H9 (cell line): ENCODE measurements around the gene DYRK1B. TPM values are rescaled to one million over a fixed set of nuclear protein-coding genes. Genes with fewer than 3 reads are reported as not detected.
A peak's percentile ranks its signal among the peaks of the same experiment; 100 is the strongest.

Experiments used
- DNase-seq: peaks from one replicate; pipeline ENCODE4 v3.0.0-alpha.2; 2017
- H2AFZ ChIP-seq: one replicate; pipeline ENCODE4 v1.6.1; 2013; ENCODE audit warnings: mild to moderate bottlenecking, low read length, control low read depth, moderate library complexity
- H2AK5ac ChIP-seq: 2 replicates; pipeline ENCODE4 v1.6.1; 2013; ENCODE audit warnings: low read length, control low read depth, mixed read lengths; ENCODE audit not compliant: insufficient read length
- H2BK120ac ChIP-seq: one replicate; pipeline ENCODE4 v1.6.1; 2013; ENCODE audit warnings: low read depth, mild to moderate bottlenecking, low read length, control low read depth, inconsistent platforms; ENCODE audit not compliant: poor library complexity, severe bottlenecking
- H2BK12ac ChIP-seq: 2 replicates; pipeline ENCODE4 v1.6.1; 2013; ENCODE audit warnings: low read length, control low read depth, mixed read lengths, low read depth; ENCODE audit not compliant: insufficient read length
- H2BK15ac ChIP-seq: 2 replicates; pipeline ENCODE4 v1.6.1; 2013; ENCODE audit warnings: low read depth, low read length, control low read depth
- H2BK20ac ChIP-seq: one replicate; pipeline ENCODE4 v1.6.1; 2013; ENCODE audit warnings: low read depth, mild to moderate bottlenecking, low read length, control low read depth, inconsistent platforms; ENCODE audit not compliant: poor library complexity, severe bottlenecking
- H2BK5ac ChIP-seq: 2 replicates; pipeline ENCODE4 v1.6.1; 2013; ENCODE audit warnings: low read length, control low read depth, mixed read lengths; ENCODE audit not compliant: insufficient read length
- H3K14ac ChIP-seq: 2 replicates; pipeline ENCODE4 v1.6.1; 2013; ENCODE audit warnings: low read length, control low read depth; ENCODE audit not compliant: insufficient read depth
- H3K18ac ChIP-seq: 2 replicates; pipeline ENCODE4 v1.6.1; 2013; ENCODE audit warnings: low read depth, mild to moderate bottlenecking, mixed read lengths, low read length, control low read depth; ENCODE audit not compliant: insufficient read length
- H3K23ac ChIP-seq: 2 replicates; pipeline ENCODE4 v1.6.1; 2013; ENCODE audit warnings: low read length, control low read depth, mixed read lengths, low read depth; ENCODE audit not compliant: insufficient read length
- H3K23me2 ChIP-seq: 2 replicates; pipeline ENCODE4 v1.6.1; 2013; ENCODE audit warnings: low read depth, mild to moderate bottlenecking, mixed read lengths, low read length, control low read depth; ENCODE audit not compliant: insufficient read length, poor library complexity, severe bottlenecking
- H3K27ac ChIP-seq: 2 replicates; pipeline ENCODE4 v1.5.1; 2013; ENCODE audit warnings: low read length, control low read depth, mixed read lengths, low read depth; ENCODE audit not compliant: insufficient read length
- H3K27me3 ChIP-seq: 2 replicates; pipeline ENCODE4 v1.6.1; 2013; ENCODE audit warnings: low read length, control low read depth, inconsistent platforms; ENCODE audit not compliant: insufficient read depth
- H3K4ac ChIP-seq: 2 replicates; pipeline ENCODE4 v1.6.1; 2013; ENCODE audit warnings: low read depth, mild to moderate bottlenecking, control low read depth, inconsistent platforms, low read length, moderate library complexity
- H3K4me1 ChIP-seq: 2 replicates; pipeline ENCODE4 v1.6.1; 2013; ENCODE audit warnings: low read length, control low read depth, inconsistent platforms; ENCODE audit not compliant: insufficient read depth
- H3K4me2 ChIP-seq: 2 replicates; pipeline ENCODE4 v1.6.1; 2013; ENCODE audit warnings: low read length, control low read depth, mixed read lengths; ENCODE audit not compliant: insufficient read length, insufficient read depth
- H3K56ac ChIP-seq: 2 replicates; pipeline ENCODE4 v1.6.1; 2013; ENCODE audit warnings: low read depth, mild to moderate bottlenecking, mixed read lengths, low read length, control low read depth; ENCODE audit not compliant: insufficient read length
- H3K79me1 ChIP-seq: 2 replicates; pipeline ENCODE4 v1.6.1; 2013; ENCODE audit warnings: low read depth, mild to moderate bottlenecking, moderate library complexity, low read length, control low read depth, inconsistent platforms; ENCODE audit not compliant: insufficient read depth, poor library complexity, severe bottlenecking
- H3K79me2 ChIP-seq: 2 replicates; pipeline ENCODE4 v1.6.1; 2013; ENCODE audit warnings: low read length, control low read depth, inconsistent platforms; ENCODE audit not compliant: insufficient read depth
- H3K9ac ChIP-seq: 2 replicates; pipeline ENCODE4 v1.6.1; 2013; ENCODE audit warnings: low read length, control low read depth, mixed read lengths; ENCODE audit not compliant: insufficient read length; ENCODE audit errors: extremely low read depth
- H3K9me3 ChIP-seq: one replicate; pipeline ENCODE4 v1.6.1; 2013; ENCODE audit warnings: low read depth, low read length, inconsistent platforms; ENCODE audit not compliant: control insufficient read depth
- H3T11ph ChIP-seq: one replicate; pipeline ENCODE4 v1.6.1; 2013; ENCODE audit warnings: mild to moderate bottlenecking, low read length, control low read depth, inconsistent platforms
- H4K20me1 ChIP-seq: one replicate; pipeline ENCODE4 v1.6.1; 2013; ENCODE audit not compliant: control insufficient read depth, insufficient read length, insufficient read depth
- H4K5ac ChIP-seq: 2 replicates; pipeline ENCODE4 v1.6.1; 2013; ENCODE audit warnings: low read depth, mild to moderate bottlenecking, mixed read lengths, low read length, control low read depth; ENCODE audit not compliant: insufficient read length
- H4K8ac ChIP-seq: replicated peaks from 2 replicates; pipeline ENCODE4 v1.6.1; 2013; ENCODE audit warnings: low read length, control low read depth, mixed read lengths, low read depth; ENCODE audit not compliant: insufficient read length
- H4K91ac ChIP-seq: 2 replicates; pipeline ENCODE4 v1.6.1; 2013; ENCODE audit warnings: low read depth, mild to moderate bottlenecking, moderate library complexity, mixed read lengths, low read length, control low read depth; ENCODE audit not compliant: insufficient read length
- H3K27ac Mint-ChIP-seq, 3 experiments: 2 replicates in 2 of 3; 3 replicates in 1 of 3; pipeline ENCODE4 v1.8.0; 2020 to 2021; ENCODE audit warnings: mixed read lengths in 3 of 3, mild to moderate bottlenecking in 1 of 3, moderate library complexity in 1 of 3
- H3K27me3 Mint-ChIP-seq: 2 replicates; pipeline ENCODE4 v1.8.0; 2021; ENCODE audit warnings: low read depth, mild to moderate bottlenecking, moderate library complexity, mixed read lengths
- H3K36me3 Mint-ChIP-seq, 3 experiments: 2 replicates in 2 of 3; 3 replicates in 1 of 3; pipeline ENCODE4 v1.8.0; 2020 to 2021; ENCODE audit warnings: low read depth in 3 of 3, mixed read lengths in 3 of 3; ENCODE audit not compliant: insufficient read depth in 1 of 3
- H3K4me1 Mint-ChIP-seq, 2 experiments: 2 replicates each; pipeline ENCODE4 v1.8.0; 2020; ENCODE audit warnings: mixed read lengths in 2 of 2
- H3K4me3 Mint-ChIP-seq, 2 experiments: 2 replicates in 1 of 2; 3 replicates in 1 of 2; pipeline ENCODE4 v1.8.0; 2020 to 2021; ENCODE audit warnings: mild to moderate bottlenecking in 2 of 2, mixed read lengths in 2 of 2, moderate library complexity in 1 of 2
- H3K9me3 Mint-ChIP-seq, 2 experiments: 2 replicates in 1 of 2; 3 replicates in 1 of 2; pipeline ENCODE4 v1.8.0; 2020; ENCODE audit warnings: mild to moderate bottlenecking in 2 of 2, mixed read lengths in 2 of 2, moderate library complexity in 1 of 2
- CTCF ChIP-seq: fragments of 200-600 bp; sonication (generic); conservative IDR thresholded peaks from 3 replicates; pipeline ENCODE4 v1.8.0; 2021; ENCODE audit warnings: antibody characterized with exemption, mild to moderate bottlenecking
- WGBS: extraction: QIAGEN DNeasy Blood & Tissue Kit; methylation state at CpG from one replicate; pipeline ENCODE4 v1.1.7; 2013; ENCODE audit warnings: missing lambda C conversion rate, low lambda C conversion rate, mixed read lengths; ENCODE audit not compliant: insufficient read length; ENCODE audit errors: extremely low coverage; 5-methylcytosine and 5-hydroxymethylcytosine counted together
- total RNA-seq: library from RNA; stranded (reverse); gene quantifications from 2 replicates; pipeline ENCODE4 v1.2.1, GENCODE V29; 2021

DYRK1B gene
- total RNA-seq, 1 experiment from 2014 or later = 14.3 TPM

GRCh38 chr19:39823686-39824085, 10.3 kb downstream of the DYRK1B start:
- Histone ChIP-seq H3K23me2 (peaks cover 8% of the 10 kb centered on the region), H2BK5ac (no peak overlapping the region), H2BK12ac (no peak overlapping the region), H4K5ac (no peak overlapping the region), H3K9ac (peak overlapping the region; percentile 27), H3K14ac (no peak overlapping the region), H3K23ac (no peak overlapping the region), H3K9me3 (no peaks in the 10 kb centered on the region), H3T11ph (no peak overlapping the region), H3K27me3 (no peaks in the 10 kb centered on the region), H4K8ac (no peak overlapping the region), H2BK120ac (no peak overlapping the region), H2AFZ (no peak overlapping the region), H2BK15ac (no peak overlapping the region), H3K79me1 (no peaks in the 10 kb centered on the region), H2AK5ac (no peak overlapping the region), H4K20me1 (no peaks in the 10 kb centered on the region), H3K79me2 (no peaks in the 10 kb centered on the region), H4K91ac (no peak overlapping the region), H3K4me2 (peak overlapping the region; percentile 80), H3K4ac (no peak overlapping the region), H3K56ac (no peak overlapping the region), H3K4me1 (no peaks in the 10 kb centered on the region), H3K27ac (no peak overlapping the region), H3K18ac (no peak overlapping the region), H2BK20ac (no peak overlapping the region)
- WGBS = no CpG with 5 or more reads among the region's 7 CpGs
- no peak for DNase-seq
- no peak for TF ChIP-seq CTCF
- Mint-ChIP-seq H3K36me3 (peaks cover 7 to 18% (median 12%) of the 10 kb centered on the region in 3 experiments), H3K4me3 (no peak overlapping the region), H3K27ac (no peak overlapping the region), H3K27me3 (no peaks in the 10 kb centered on the region), H3K4me1 (peaks cover 3% of the 10 kb centered on the region in 2 experiments; a peak in 3 of 4 replicates), H3K9me3 (no peaks in the 10 kb centered on the region)
